PC-3 (cell line): ENCODE data around the gene CDHR1. TPM values are rescaled to one million over a fixed set of nuclear protein-coding genes. Genes with fewer than 3 reads are reported as not detected.

Experiments used
- ATAC-seq: fragments of 200-7000 bp; cut with Tn5 transposase; 2 replicates; pipeline ENCODE4 v1.9.1; 2020; ENCODE audit warnings: mild to moderate bottlenecking, moderate library complexity
- Bru-seq: library from RNA; stranded (reverse); fragments of 400-500 nt; gene quantifications from one replicate; lab custom pipeline; 2021; lab: Mats Ljungman, UMichigan
- BruChase-seq, 2 experiments: library from RNA; stranded (reverse); fragments of 400-500 nt; gene quantifications; one replicate each; lab custom pipeline; 2021; lab: Mats Ljungman, UMichigan
- BruUV-seq: library from RNA; stranded (reverse); fragments of 400-500 nt; replicated peaks from 2 replicates; lab custom pipeline; 2021; lab: Mats Ljungman, UMichigan
- CTCF ChIA-PET: fragments of 300-600 bp; sonication (Branson Sonifier 250); formaldehyde crosslinking; loops from one replicate; lab custom pipeline; 2022; ENCODE audit warnings: antibody characterized with exemption; lab: Charles Lee
- POLR2A ChIA-PET: fragments of 300-600 bp; sonication (Branson Sonifier 250); formaldehyde crosslinking; loops from one replicate; lab custom pipeline; 2022; ENCODE audit warnings: antibody characterized with exemption; ENCODE audit not compliant: unreplicated experiment; lab: Charles Lee
- DNase-seq: peaks from one replicate; pipeline ENCODE4 v3.0.0-alpha.2; 2015
- H2AFZ ChIP-seq: fragments of 300-600 bp; sonication (generic); 2 replicates; pipeline ENCODE4 v1.6.0; 2016; ENCODE audit warnings: antibody characterized with exemption, low read length
- H3F3A ChIP-seq: fragments of 300-600 bp; sonication (generic); one replicate; pipeline ENCODE4 v1.6.0; 2017; ENCODE audit warnings: antibody characterized with exemption, low read length, control low read depth, mild to moderate bottlenecking; ENCODE audit not compliant: unreplicated experiment
- H3K27ac ChIP-seq: fragments of 300-600 bp; sonication (generic); 2 replicates; pipeline ENCODE4 v1.5.1; 2016; ENCODE audit warnings: mild to moderate bottlenecking, low read length
- H3K27me3 ChIP-seq: fragments of 300-600 bp; sonication (generic); 2 replicates; pipeline ENCODE4 v1.6.1; 2016; ENCODE audit warnings: low read length, mixed read lengths
- H3K36me3 ChIP-seq: fragments of 300-600 bp; sonication (generic); 2 replicates; pipeline ENCODE4 v1.6.1; 2016; ENCODE audit warnings: low read depth, mixed run types, low read length, mixed read lengths
- H3K4me1 ChIP-seq: fragments of 300-600 bp; sonication (generic); 2 replicates; pipeline ENCODE4 v1.5.1; 2016; ENCODE audit warnings: low read length; ENCODE audit not compliant: insufficient read depth
- H3K4me2 ChIP-seq: fragments of 300-600 bp; sonication (generic); 2 replicates; pipeline ENCODE4 v1.6.0; 2016; ENCODE audit warnings: low read length
- H3K4me3 ChIP-seq: fragments of 300-600 bp; sonication (generic); 2 replicates; pipeline ENCODE4 v1.5.1; 2016; ENCODE audit warnings: mild to moderate bottlenecking, low read length, mixed read lengths
- H3K79me2 ChIP-seq: fragments of 300-600 bp; sonication (generic); 2 replicates; pipeline ENCODE4 v1.6.1; 2017; ENCODE audit warnings: low read length, mixed read lengths
- H3K9ac ChIP-seq: fragments of 300-600 bp; sonication (generic); 2 replicates; pipeline ENCODE4 v1.6.0; 2016; ENCODE audit warnings: mild to moderate bottlenecking, low read length
- H3K9me2 ChIP-seq: fragments of 300-600 bp; sonication (generic); replicated peaks from 2 replicates; pipeline ENCODE4 v1.6.1; 2016; ENCODE audit warnings: mixed run types, low read length, mixed read lengths
- H3K9me3 ChIP-seq: fragments of 300-600 bp; sonication (generic); 2 replicates; pipeline ENCODE4 v1.6.1; 2016; ENCODE audit warnings: low read length, mixed read lengths
- H4K20me1 ChIP-seq: fragments of 300-600 bp; sonication (generic); 2 replicates; pipeline ENCODE4 v1.6.1; 2016; ENCODE audit warnings: low read length, mixed read lengths
- EZH2 ChIP-seq: fragments of 300-600 bp; sonication (generic); IDR thresholded peaks from one replicate; pipeline ENCODE4 v1.6.1; 2017; ENCODE audit warnings: antibody characterized with exemption, mild to moderate bottlenecking, low read length; ENCODE audit not compliant: unreplicated experiment
- EZH2phosphoT487 ChIP-seq: fragments of 300-600 bp; sonication (generic); IDR thresholded peaks from 2 replicates; pipeline ENCODE4 v1.6.1; 2018; ENCODE audit warnings: mild to moderate bottlenecking, antibody characterized with exemption, low read length, borderline replicate concordance
- intact Hi-C: fragments of 100-400 bp; cut with micrococcal nuclease; formaldehyde crosslinking; loops from 2 replicates; pipeline ENCODE4 v1.9.0; 2023
- long read RNA-seq: library from polyadenylated mRNA; unstranded; transcript quantifications from one replicate; pipeline ENCODE4 v2.0.0, GENCODE V29; 2021; ENCODE audit not compliant: unreplicated experiment
- total RNA-seq: library from RNA; depleted of rRNA; stranded (reverse); fragments of >200 nt; gene quantifications from 2 replicates; pipeline ENCODE4 v1.2.3, GENCODE V29; 2014; rRNA removed
- TF ChIP-seq, protein P1 (sequence below): fragments of 300-600 bp; sonication (generic); conservative IDR thresholded peaks from 2 replicates; pipeline ENCODE4 v1.5.1; 2017; ENCODE audit warnings: antibody characterized with exemption, low read depth, mild to moderate bottlenecking, low read length

CDHR1 gene
- total RNA-seq (not detected in 2 replicates), Bru-seq, nascent RNA (not detected), BruChase-seq, experiment 1, labeled RNA remaining after a 6-hour chase (percentile 8 among the genes with signal in this experiment), BruChase-seq, experiment 2, labeled RNA remaining after a 2-hour chase (percentile 7 among the genes with signal in this experiment)
- long read RNA-seq: 0 reads

DNA sequence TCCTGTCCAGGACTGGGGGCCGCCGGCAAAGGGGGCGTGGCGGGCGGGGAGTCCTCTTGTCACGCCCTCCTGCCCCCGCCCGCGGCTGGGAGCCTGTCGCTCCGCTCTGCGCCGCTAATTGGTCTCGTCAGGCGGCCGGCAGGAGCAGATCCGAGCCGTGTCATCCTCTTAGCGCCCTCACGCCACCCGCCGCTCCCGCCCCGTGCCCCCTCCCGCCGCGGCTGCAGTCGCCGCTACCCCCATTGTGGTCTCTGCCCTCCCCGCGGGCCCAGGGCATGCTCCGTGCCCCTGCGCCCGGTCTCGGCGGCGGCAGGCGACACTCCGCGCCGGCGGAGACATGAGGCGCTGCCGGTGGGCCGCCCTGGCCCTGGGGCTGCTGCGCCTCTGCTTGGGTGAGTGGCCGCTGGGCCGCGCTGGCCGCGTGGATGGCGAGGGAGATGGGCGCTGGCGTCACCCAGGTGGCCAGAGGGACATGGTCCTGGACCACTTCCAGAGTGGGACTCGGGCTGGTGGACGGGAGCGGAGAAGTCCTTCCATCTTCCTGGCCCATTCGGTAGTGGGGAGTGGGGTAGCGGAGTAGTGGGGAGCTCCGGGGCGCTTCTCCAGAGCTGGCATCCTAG is at the start of gene CDHR1:
TSS of gene CDHR1 (plus strand) at position 114 of the 620 bp plus-strand sequence. CDS start at position 338, 224 bp downstream.
- Histone ChIP-seq H3K9me2 (no peaks in the 10 kb centered on the region), H3K4me1 (no peaks in the 10 kb centered on the region), H3K79me2 (no peaks in the 10 kb centered on the region), H3K27me3 (peaks cover 81% of the 10 kb centered on the region), H3K9me3 (no peaks in the 10 kb centered on the region), H3K27ac (no peak within 1 kb of the TSS), H3K9ac (no peak within 1 kb of the TSS), H2AFZ (no peak within 1 kb of the TSS), H4K20me1 (no peaks in the 10 kb centered on the region), H3K4me2 (no peak within 1 kb of the TSS), H3F3A (no peaks in the 10 kb centered on the region), H3K36me3 (no peaks in the 10 kb centered on the region), H3K4me3 (no peak within 1 kb of the TSS)
- BruUV-seq: no TSS peak
- TF ChIP-seq EZH2phosphoT487 (no peak), EZH2 (no peak)
- TF ChIP-seq, protein P1, sequence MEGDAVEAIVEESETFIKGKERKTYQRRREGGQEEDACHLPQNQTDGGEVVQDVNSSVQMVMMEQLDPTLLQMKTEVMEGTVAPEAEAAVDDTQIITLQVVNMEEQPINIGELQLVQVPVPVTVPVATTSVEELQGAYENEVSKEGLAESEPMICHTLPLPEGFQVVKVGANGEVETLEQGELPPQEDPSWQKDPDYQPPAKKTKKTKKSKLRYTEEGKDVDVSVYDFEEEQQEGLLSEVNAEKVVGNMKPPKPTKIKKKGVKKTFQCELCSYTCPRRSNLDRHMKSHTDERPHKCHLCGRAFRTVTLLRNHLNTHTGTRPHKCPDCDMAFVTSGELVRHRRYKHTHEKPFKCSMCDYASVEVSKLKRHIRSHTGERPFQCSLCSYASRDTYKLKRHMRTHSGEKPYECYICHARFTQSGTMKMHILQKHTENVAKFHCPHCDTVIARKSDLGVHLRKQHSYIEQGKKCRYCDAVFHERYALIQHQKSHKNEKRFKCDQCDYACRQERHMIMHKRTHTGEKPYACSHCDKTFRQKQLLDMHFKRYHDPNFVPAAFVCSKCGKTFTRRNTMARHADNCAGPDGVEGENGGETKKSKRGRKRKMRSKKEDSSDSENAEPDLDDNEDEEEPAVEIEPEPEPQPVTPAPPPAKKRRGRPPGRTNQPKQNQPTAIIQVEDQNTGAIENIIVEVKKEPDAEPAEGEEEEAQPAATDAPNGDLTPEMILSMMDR: no peak
- POLR2A ChIA-PET: no interaction called here
- no peak for ATAC-seq
- intact Hi-C loops: no loop called here
- no peak for DNase-seq
- CTCF ChIA-PET: no interaction called here

DNA sequence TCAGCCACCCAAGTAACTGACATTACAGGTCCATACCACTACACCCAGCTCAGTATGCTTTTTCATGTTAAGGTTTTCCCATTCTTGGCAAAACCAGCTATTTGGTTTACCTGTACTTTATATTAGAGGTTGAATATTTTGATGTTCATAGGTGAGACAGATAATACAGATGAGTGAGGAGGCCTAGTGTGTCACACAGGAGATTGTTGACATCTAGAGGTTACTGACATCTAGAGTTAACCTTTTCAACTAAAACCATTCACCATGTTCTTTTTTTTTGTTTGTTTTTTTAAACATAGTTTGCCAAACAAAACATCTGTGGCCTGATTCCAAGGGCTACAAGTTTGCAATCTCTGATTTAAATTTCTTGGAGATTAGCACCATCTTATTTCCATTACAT is 47.0 kb upstream of the CDHR1 start:
- CTCF ChIA-PET: no interaction called here
- H4K20me1 ChIP-seq: no peaks in the 10 kb centered on the region

More for the DNA sequence above, 47.0 kb upstream of the CDHR1 start:
- no peaks in the 10 kb centered on the region for H3F3A ChIP-seq
- DNase-seq (no peak), ATAC-seq (no peak)
- H3K9ac ChIP-seq: no peak overlapping the region
- POLR2A ChIA-PET: no interaction called here
- H3K4me2 ChIP-seq: no peak overlapping the region
- H3K4me3 ChIP-seq: no peak overlapping the region
- H3K36me3 ChIP-seq: peaks cover 75% of the 10 kb centered on the region
- TF ChIP-seq EZH2: no peak
- no peak for TF ChIP-seq EZH2phosphoT487
- TF ChIP-seq, protein P1: no peak
- H3K27me3 ChIP-seq: no peaks in the 10 kb centered on the region
- BruUV-seq: no TSS peak
- no peaks in the 10 kb centered on the region for H3K9me2 ChIP-seq
- H3K9me3 ChIP-seq: no peaks in the 10 kb centered on the region
- peaks cover 5% of the 10 kb centered on the region; the same call in 1 of the 2 replicates for H3K79me2 ChIP-seq
- no peak overlapping the region for H3K27ac ChIP-seq
- no peak overlapping the region for H2AFZ ChIP-seq
- intact Hi-C loops: no loop called here
- H3K4me1 ChIP-seq: no peaks in the 10 kb centered on the region
